HepG2 (cell line): Measurements from ENCODE around the gene KDM3B. TPM values are rescaled to one million over a fixed set of nuclear protein-coding genes. Genes with fewer than 3 reads are reported as not detected.

Experiments
- CBX5 ChIP-seq: sonication (generic); formaldehyde crosslinking; IDR thresholded peaks from 2 replicates; pipeline ENCODE4 v1.4.0; 2020; ENCODE audit warnings: missing genetic modification reagents, borderline replicate concordance
- DMAP1 ChIP-seq: IDR thresholded peaks from 2 replicates; pipeline ENCODE4 v1.6.1; 2016
- FOXC1 ChIP-seq: sonication (generic); formaldehyde crosslinking; IDR thresholded peaks from 2 replicates; pipeline ENCODE4 v1.8.0; 2022; ENCODE audit warnings: mild to moderate bottlenecking, missing genetic modification reagents, borderline replicate concordance
- FOXO1 ChIP-seq: sonication (generic); formaldehyde crosslinking; IDR thresholded peaks from 2 replicates; pipeline ENCODE4 v1.4.0; 2020; ENCODE audit warnings: missing genetic modification reagents
- IRF2 ChIP-seq: IDR thresholded peaks from 2 replicates; pipeline ENCODE4 v1.6.1; 2018; ENCODE audit warnings: missing genetic modification reagents, missing compliant biosample characterization
- LBX2 ChIP-seq: sonication (generic); formaldehyde crosslinking; IDR thresholded peaks from 2 replicates; pipeline ENCODE4 v1.5.0; 2020; ENCODE audit warnings: missing genetic modification reagents, mild to moderate bottlenecking, borderline replicate concordance
- MAF1 ChIP-seq: sonication (generic); formaldehyde crosslinking; IDR thresholded peaks from 2 replicates; pipeline ENCODE4 v1.5.0; 2020; ENCODE audit warnings: missing genetic modification reagents, borderline replicate concordance
- MAX ChIP-seq: IDR thresholded peaks from 2 replicates; pipeline ENCODE4 v1.6.1; 2012; ENCODE audit warnings: inconsistent platforms
- MTA1 ChIP-seq: sonication (generic); formaldehyde crosslinking; IDR thresholded peaks from 2 replicates; pipeline ENCODE4 v1.4.0; 2020; ENCODE audit warnings: missing genetic modification reagents, mild to moderate bottlenecking, borderline replicate concordance
- NRL ChIP-seq: sonication (generic); formaldehyde crosslinking; IDR thresholded peaks from 2 replicates; pipeline ENCODE4 v1.5.0; 2020; ENCODE audit warnings: missing genetic modification reagents, mild to moderate bottlenecking, moderate library complexity, borderline replicate concordance
- RNF2 ChIP-seq: fragments of 450-650 bp; conservative IDR thresholded peaks from 2 replicates; pipeline ENCODE4 v1.6.1; 2016; ENCODE audit warnings: low read depth
- SKI ChIP-seq: fragments of 450-650 bp; IDR thresholded peaks from one replicate; pipeline ENCODE4 v1.6.1; 2018; ENCODE audit warnings: mild to moderate bottlenecking; ENCODE audit not compliant: partially characterized antibody
- SRF ChIP-seq: IDR thresholded peaks from 2 replicates; pipeline ENCODE4 v1.6.1; 2011; ENCODE audit warnings: mild to moderate bottlenecking, low read depth, low read length, moderate library complexity
- SUZ12 ChIP-seq: fragments of 150-350 bp; IDR thresholded peaks from 2 replicates; pipeline ENCODE4 v1.6.1; 2014; ENCODE audit warnings: low read depth, low read length
- TEAD3 ChIP-seq: optimal IDR thresholded peaks from 2 replicates; pipeline ENCODE3; 2016; ENCODE audit warnings: borderline replicate concordance
- TMF1 ChIP-seq: sonication (generic); formaldehyde crosslinking; IDR thresholded peaks from 2 replicates; pipeline ENCODE4 v1.8.1; 2022; ENCODE audit warnings: low read depth, missing genetic modification reagents
- ZBTB37 ChIP-seq: sonication (generic); formaldehyde crosslinking; IDR thresholded peaks from 2 replicates; pipeline ENCODE4 v1.4.0; 2020; ENCODE audit warnings: mild to moderate bottlenecking, missing genetic modification reagents
- ZBTB7B ChIP-seq: sonication (generic); formaldehyde crosslinking; IDR thresholded peaks from 2 replicates; pipeline ENCODE4 v1.4.0; 2020; ENCODE audit warnings: missing genetic modification reagents
- ZNF234 ChIP-seq: sonication (generic); formaldehyde crosslinking; conservative IDR thresholded peaks from 2 replicates; pipeline ENCODE4 v1.5.1; 2020; ENCODE audit warnings: mild to moderate bottlenecking, missing genetic modification reagents
- ZNF329 ChIP-seq: sonication (generic); formaldehyde crosslinking; IDR thresholded peaks from 2 replicates; pipeline ENCODE4 v1.9.0; 2021; ENCODE audit warnings: low read depth, mild to moderate bottlenecking, missing genetic modification reagents
- ZNF335 ChIP-seq: sonication (generic); formaldehyde crosslinking; IDR thresholded peaks from 2 replicates; pipeline ENCODE4 v1.4.0; 2020; ENCODE audit warnings: missing genetic modification reagents
- ZNF431 ChIP-seq: sonication (generic); formaldehyde crosslinking; IDR thresholded peaks from 2 replicates; pipeline ENCODE4 v1.9.0; 2022; ENCODE audit warnings: missing genetic modification reagents, low read depth, mild to moderate bottlenecking, borderline replicate concordance
- ZNF605 ChIP-seq: sonication (generic); formaldehyde crosslinking; IDR thresholded peaks from 2 replicates; pipeline ENCODE4 v1.8.0; 2022; ENCODE audit warnings: mild to moderate bottlenecking, missing genetic modification reagents
- ZSCAN21 ChIP-seq: sonication (generic); formaldehyde crosslinking; IDR thresholded peaks from 2 replicates; pipeline ENCODE4 v1.8.0; 2022; ENCODE audit warnings: mild to moderate bottlenecking, missing genetic modification reagents, moderate library complexity, borderline replicate concordance
- polyA plus RNA-seq, 8 experiments: library from polyadenylated mRNA; depleted of rRNA in 3 of 8; stranded (reverse) in 7 of 8; unstranded in 1 of 8; fragments of >200 nt; fragmentation: Illumina TruSeq in 4 of 8; extraction: Trizol in 4 of 8; gene quantifications; 2 replicates each; pipeline versions ENCODE4 v1.2.1 to v1.2.3, GENCODE V29; 2011 to 2016; ENCODE audit warnings: low read depth in 4 of 8, missing spikeins in 1 of 8, mixed read lengths in 1 of 8; ENCODE audit not compliant: insufficient read depth in 1 of 8
- total RNA-seq, 5 experiments: library from RNA; depleted of rRNA; stranded (reverse); fragments of >200 nt; fragmentation: Illumina TruSeq; extraction: Trizol; gene quantifications; 2 replicates each; pipeline ENCODE4 v1.2.3, GENCODE V29; 2016; ENCODE audit warnings: low read depth in 1 of 5
- TF ChIP-seq, protein P1 (sequence below): sonication (generic); formaldehyde crosslinking; IDR thresholded peaks from 2 replicates; pipeline ENCODE4 v1.5.0; 2020; ENCODE audit warnings: mild to moderate bottlenecking, missing genetic modification reagents, borderline replicate concordance

Gene KDM3B
- total and polyA plus RNA-seq, 2 of the 13 experiments (the other 11 are each of a cell fraction or from before 2014, with no cell fraction given): 19.7 to 34.3 TPM

GRCh38 chr5:138331449-138332368 lies 20.8 kb upstream of the KDM3B start, which contains the start of gene CDC25C (continued):
- 0 out of 2 replicates have a peak, but pooled peaks have one; percentile 50 for TF ChIP-seq MTA1
- TF ChIP-seq ZBTB37 (CRISPR knock-in tag): no peak
- no peak for TF ChIP-seq TEAD3 (CRISPR knock-in tag)
- 0 out of 2 replicates have a peak, but pooled peaks have one; percentile 67 for TF ChIP-seq ZSCAN21 (CRISPR knock-in tag)
- TF ChIP-seq ZBTB7B (CRISPR knock-in tag): no peak
- no peak for TF ChIP-seq ZNF329 (CRISPR knock-in tag)
- peak; percentile 41; the same call in 1 of the 2 replicates for TF ChIP-seq IRF2 (CRISPR knock-in tag)
- TF ChIP-seq LBX2 (CRISPR knock-in tag): no peak
- TF ChIP-seq ZNF335 (CRISPR knock-in tag): 0 out of 2 replicates have a peak, but pooled peaks have one; percentile 10
- peak; percentile 84; the same call in 1 of the 2 replicates for TF ChIP-seq SRF
- TF ChIP-seq ZNF605 (CRISPR knock-in tag): no peak
- TF ChIP-seq ZNF431 (CRISPR knock-in tag): no peak
- TF ChIP-seq TMF1 (CRISPR knock-in tag): no peak; the same call in 1 of the 2 replicates
- TF ChIP-seq NRL (CRISPR knock-in tag): no peak
- peak; percentile 82 for TF ChIP-seq MAX
- no peak for TF ChIP-seq CBX5
- no peak for TF ChIP-seq MAF1 (CRISPR knock-in tag)
- TF ChIP-seq RNF2: no peak
- TF ChIP-seq FOXO1: no peak; the same call in 1 of the 2 replicates
- peak; percentile 39; the same call in 1 of the 2 replicates for TF ChIP-seq DMAP1 (CRISPR knock-in tag)
- TF ChIP-seq, protein P1, sequence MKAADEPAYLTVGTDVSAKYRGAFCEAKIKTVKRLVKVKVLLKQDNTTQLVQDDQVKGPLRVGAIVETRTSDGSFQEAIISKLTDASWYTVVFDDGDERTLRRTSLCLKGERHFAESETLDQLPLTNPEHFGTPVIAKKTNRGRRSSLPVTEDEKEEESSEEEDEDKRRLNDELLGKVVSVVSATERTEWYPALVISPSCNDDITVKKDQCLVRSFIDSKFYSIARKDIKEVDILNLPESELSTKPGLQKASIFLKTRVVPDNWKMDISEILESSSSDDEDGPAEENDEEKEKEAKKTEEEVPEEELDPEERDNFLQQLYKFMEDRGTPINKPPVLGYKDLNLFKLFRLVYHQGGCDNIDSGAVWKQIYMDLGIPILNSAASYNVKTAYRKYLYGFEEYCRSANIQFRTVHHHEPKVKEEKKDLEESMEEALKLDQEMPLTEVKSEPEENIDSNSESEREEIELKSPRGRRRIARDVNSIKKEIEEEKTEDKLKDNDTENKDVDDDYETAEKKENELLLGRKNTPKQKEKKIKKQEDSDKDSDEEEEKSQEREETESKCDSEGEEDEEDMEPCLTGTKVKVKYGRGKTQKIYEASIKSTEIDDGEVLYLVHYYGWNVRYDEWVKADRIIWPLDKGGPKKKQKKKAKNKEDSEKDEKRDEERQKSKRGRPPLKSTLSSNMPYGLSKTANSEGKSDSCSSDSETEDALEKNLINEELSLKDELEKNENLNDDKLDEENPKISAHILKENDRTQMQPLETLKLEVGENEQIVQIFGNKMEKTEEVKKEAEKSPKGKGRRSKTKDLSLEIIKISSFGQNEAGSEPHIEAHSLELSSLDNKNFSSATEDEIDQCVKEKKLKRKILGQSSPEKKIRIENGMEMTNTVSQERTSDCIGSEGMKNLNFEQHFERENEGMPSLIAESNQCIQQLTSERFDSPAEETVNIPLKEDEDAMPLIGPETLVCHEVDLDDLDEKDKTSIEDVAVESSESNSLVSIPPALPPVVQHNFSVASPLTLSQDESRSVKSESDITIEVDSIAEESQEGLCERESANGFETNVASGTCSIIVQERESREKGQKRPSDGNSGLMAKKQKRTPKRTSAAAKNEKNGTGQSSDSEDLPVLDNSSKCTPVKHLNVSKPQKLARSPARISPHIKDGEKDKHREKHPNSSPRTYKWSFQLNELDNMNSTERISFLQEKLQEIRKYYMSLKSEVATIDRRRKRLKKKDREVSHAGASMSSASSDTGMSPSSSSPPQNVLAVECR (CRISPR knock-in tag): peak; percentile 100
- no peak for TF ChIP-seq ZNF234 (CRISPR knock-in tag)
- TF ChIP-seq SKI: no peak
- no peak for TF ChIP-seq FOXC1 (CRISPR knock-in tag)
- no peak for TF ChIP-seq SUZ12
